ENCODE measurements around the gene ATXN7L1.

DNA sequence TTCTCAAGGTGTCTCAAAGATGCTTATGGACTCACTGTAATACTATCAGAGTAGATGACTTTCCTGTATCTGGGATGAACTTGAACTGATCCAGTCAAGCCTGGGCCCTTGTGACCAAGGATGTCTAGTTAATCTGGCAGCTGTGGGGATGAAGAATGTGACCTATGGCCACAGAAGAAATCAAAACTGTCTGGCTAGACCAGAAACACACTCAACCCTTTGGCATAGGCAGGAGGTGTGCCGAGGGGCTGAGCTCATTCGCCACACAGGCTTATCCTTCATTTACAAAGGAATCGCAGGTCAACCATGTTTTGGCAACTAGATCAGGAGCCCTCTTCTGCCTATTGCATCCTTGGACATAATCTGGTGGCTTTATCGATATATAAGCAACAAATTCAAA is 110.6 kb downstream of the ATXN7L1 start:
- TF ChIP-seq, protein P1, sequence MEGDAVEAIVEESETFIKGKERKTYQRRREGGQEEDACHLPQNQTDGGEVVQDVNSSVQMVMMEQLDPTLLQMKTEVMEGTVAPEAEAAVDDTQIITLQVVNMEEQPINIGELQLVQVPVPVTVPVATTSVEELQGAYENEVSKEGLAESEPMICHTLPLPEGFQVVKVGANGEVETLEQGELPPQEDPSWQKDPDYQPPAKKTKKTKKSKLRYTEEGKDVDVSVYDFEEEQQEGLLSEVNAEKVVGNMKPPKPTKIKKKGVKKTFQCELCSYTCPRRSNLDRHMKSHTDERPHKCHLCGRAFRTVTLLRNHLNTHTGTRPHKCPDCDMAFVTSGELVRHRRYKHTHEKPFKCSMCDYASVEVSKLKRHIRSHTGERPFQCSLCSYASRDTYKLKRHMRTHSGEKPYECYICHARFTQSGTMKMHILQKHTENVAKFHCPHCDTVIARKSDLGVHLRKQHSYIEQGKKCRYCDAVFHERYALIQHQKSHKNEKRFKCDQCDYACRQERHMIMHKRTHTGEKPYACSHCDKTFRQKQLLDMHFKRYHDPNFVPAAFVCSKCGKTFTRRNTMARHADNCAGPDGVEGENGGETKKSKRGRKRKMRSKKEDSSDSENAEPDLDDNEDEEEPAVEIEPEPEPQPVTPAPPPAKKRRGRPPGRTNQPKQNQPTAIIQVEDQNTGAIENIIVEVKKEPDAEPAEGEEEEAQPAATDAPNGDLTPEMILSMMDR (IDR thresholded peaks at IDR 0.05; ENCODE audit: low read length): no peak
- TF ChIP-seq EZH2 (optimal IDR thresholded peaks at IDR 0.05; ENCODE audit: low read depth, low read length): no peak

Measured in MM.1S (cell line).